HCT116 (cell line): ENCODE results near the gene CDC37L1. TPM values are rescaled to one million over a fixed set of nuclear protein-coding genes. Genes with fewer than 3 reads are reported as not detected.
A peak's percentile ranks its signal among the peaks of the same experiment; 100 is the strongest.

Source experiments
- ATAC-seq: fragments of 200-7000 bp; cut with Tn5 transposase; 2 replicates; pipeline ENCODE4 v1.9.1; 2020; ENCODE audit warnings: mild to moderate bottlenecking, moderate library complexity
- BruUV-seq: library from RNA; stranded (reverse); fragments of 400-500 nt; replicated peaks from 2 replicates; lab custom pipeline; 2021; lab: Mats Ljungman, UMichigan
- CTCF ChIA-PET: fragments of 300-600 bp; sonication (Branson Sonifier 250); formaldehyde crosslinking; loops from one replicate; lab custom pipeline; 2021; ENCODE audit warnings: antibody characterized with exemption; lab: Charles Lee
- POLR2A ChIA-PET: fragments of 300-600, 350-600 bp; sonication (Branson Sonifier 250); formaldehyde crosslinking; loops from one replicate; lab custom pipeline; 2021; ENCODE audit warnings: antibody characterized with exemption; lab: Charles Lee
- RAD21 ChIA-PET, 2 experiments: fragments of 300-600 bp; sonication (Branson Sonifier 250); formaldehyde crosslinking; loops; one replicate each; lab custom pipeline; 2023; ENCODE audit warnings: low total read pairs in 2 of 2; ENCODE audit not compliant: uncharacterized antibody in 2 of 2, unreplicated experiment in 2 of 2, low non-redundant PET in 1 of 2; lab: Charles Lee
- DNase-seq: peaks from one replicate; pipeline ENCODE4 v3.0.0-alpha.2; 2010; ENCODE audit warnings: low read depth, low spot score
- H2AFZ ChIP-seq: fragments of 200-600 bp; shearing (Covaris generic), sonication (generic); 2 replicates; pipeline ENCODE4 v1.6.1; 2017; ENCODE audit warnings: low read depth, mixed run types, mixed read lengths, antibody characterized with exemption, low read length; ENCODE audit not compliant: poor library complexity, severe bottlenecking
- H3K27ac ChIP-seq: 2 replicates; pipeline ENCODE4 v1.5.1; 2012; ENCODE audit warnings: low read depth, low read length
- H3K27me3 ChIP-seq: fragments of 200-600 bp; sonication (generic); 2 replicates; pipeline ENCODE4 v1.6.1; 2016; ENCODE audit warnings: mixed run types, low read length, mixed read lengths; ENCODE audit not compliant: insufficient read depth
- H3K36me3 ChIP-seq, 2 experiments: fragments of 200-500 bp in 1 of 2; fragments of 200-600 bp in 1 of 2; sonication (Bioruptor generic) in 1 of 2; sonication (generic) in 1 of 2; 2 replicates each; pipeline versions ENCODE4 v1.5.1 to v1.6.1; 2014 to 2016; ENCODE audit warnings: low read length in 2 of 2, inconsistent platforms in 1 of 2, mixed read lengths in 1 of 2, mixed run types in 1 of 2; ENCODE audit not compliant: insufficient read depth in 2 of 2, control insufficient read depth in 1 of 2
- H3K4me1 ChIP-seq, 2 experiments: fragments of 200-600 bp in 1 of 2; sonication (generic) in 1 of 2; 2 replicates each; pipeline versions ENCODE4 v1.5.1 to v1.6.1; 2012 to 2017; ENCODE audit warnings: low read length in 2 of 2, inconsistent platforms in 1 of 2, mild to moderate bottlenecking in 1 of 2, mixed read lengths in 1 of 2, mixed run types in 1 of 2, moderate library complexity in 1 of 2; ENCODE audit not compliant: insufficient read depth in 2 of 2, control insufficient read depth in 1 of 2
- H3K4me2 ChIP-seq: fragments of 200-600 bp; sonication (generic); 2 replicates; pipeline ENCODE4 v1.6.1; 2017; ENCODE audit warnings: mixed run types, low read length, mixed read lengths
- H3K4me3 ChIP-seq, 2 experiments: fragments of 200-600 bp in 1 of 2; sonication (generic) in 1 of 2; replicated peaks in 1 of 2; 2 replicates each; pipeline ENCODE4 v1.5.1; 2011 to 2016; ENCODE audit warnings: low read length in 2 of 2, control low read depth in 1 of 2, low read depth in 1 of 2, mild to moderate bottlenecking in 1 of 2, mixed read lengths in 1 of 2, mixed run types in 1 of 2
- H3K79me2 ChIP-seq: fragments of 200-600 bp; sonication (generic); 2 replicates; pipeline ENCODE4 v1.6.1; 2017; ENCODE audit warnings: mild to moderate bottlenecking, mixed run types, low read length, moderate library complexity, mixed read lengths; ENCODE audit not compliant: insufficient read depth
- H3K9ac ChIP-seq: fragments of 200-600 bp; sonication (generic); 2 replicates; pipeline ENCODE4 v1.6.1; 2016; ENCODE audit warnings: low read length, mixed read lengths
- H3K9me2 ChIP-seq: fragments of 200-600 bp; sonication (generic), shearing (Covaris generic); 2 replicates; pipeline ENCODE4 v1.6.1; 2017; ENCODE audit warnings: mixed run types, mild to moderate bottlenecking, moderate library complexity; ENCODE audit not compliant: insufficient read depth
- H3K9me3 ChIP-seq, 2 experiments: fragments of 200-500 bp in 1 of 2; fragments of 200-600 bp in 1 of 2; sonication (Bioruptor generic) in 1 of 2; sonication (generic) in 1 of 2; 2 replicates each; pipeline ENCODE4 v1.6.1; 2014 to 2017; ENCODE audit warnings: low read length in 2 of 2, mixed read lengths in 2 of 2, inconsistent platforms in 1 of 2, low read depth in 1 of 2, mild to moderate bottlenecking in 1 of 2, mixed run types in 1 of 2, moderate library complexity in 1 of 2; ENCODE audit not compliant: control insufficient read depth in 1 of 2, insufficient read depth in 1 of 2
- H4K20me1 ChIP-seq: fragments of 200-600 bp; sonication (generic), shearing (Covaris generic); 2 replicates; pipeline ENCODE4 v1.6.1; 2017; ENCODE audit warnings: mixed run types, mild to moderate bottlenecking, moderate library complexity; ENCODE audit not compliant: insufficient read depth
- POLR2AphosphoS5 ChIP-seq: IDR thresholded peaks from 2 replicates; pipeline ENCODE4 v1.6.1; 2011; ENCODE audit warnings: mild to moderate bottlenecking, low read depth, low read length, moderate library complexity
- SP1 ChIP-seq: IDR thresholded peaks from 2 replicates; pipeline ENCODE4 v1.6.1; 2012; ENCODE audit warnings: low read depth
- SRF ChIP-seq: IDR thresholded peaks from 2 replicates; pipeline ENCODE4 v1.6.1; 2012; ENCODE audit warnings: low read depth
- YY1 ChIP-seq: IDR thresholded peaks from 2 replicates; pipeline ENCODE4 v1.6.1; 2011; ENCODE audit warnings: low read length, low read depth, moderate library complexity, mild to moderate bottlenecking; ENCODE audit not compliant: insufficient replicate concordance; ENCODE audit errors: extremely low read depth
- intact Hi-C: fragments of 100-400 bp; cut with micrococcal nuclease; formaldehyde crosslinking; loops from 2 replicates; pipeline ENCODE4 v1.10.0; 2022
- total RNA-seq: library from RNA; stranded (reverse); gene quantifications from one replicate; pipeline ENCODE4 v1.2.1, GENCODE V29; 2021; ENCODE audit not compliant: unreplicated experiment
- TF ChIP-seq, protein P1 (sequence below), 3 experiments: fragments of 200-600 bp in 1 of 3; sonication (generic) in 1 of 3; IDR thresholded peaks in 2 of 3; conservative IDR thresholded peaks in 1 of 3; 2 replicates each; pipeline ENCODE4 v1.5.1; 2012 to 2017; ENCODE audit warnings: low read depth in 2 of 3, low read length in 2 of 3, antibody characterized with exemption in 1 of 3, borderline replicate concordance in 1 of 3, control low read depth in 1 of 3, mild to moderate bottlenecking in 1 of 3, mixed read lengths in 1 of 3, mixed run types in 1 of 3, moderate library complexity in 1 of 3; ENCODE audit not compliant: insufficient read depth in 1 of 3

CDC37L1 gene
- total RNA-seq, 1 experiment from 2014 or later, result 18.1 TPM

DNA sequence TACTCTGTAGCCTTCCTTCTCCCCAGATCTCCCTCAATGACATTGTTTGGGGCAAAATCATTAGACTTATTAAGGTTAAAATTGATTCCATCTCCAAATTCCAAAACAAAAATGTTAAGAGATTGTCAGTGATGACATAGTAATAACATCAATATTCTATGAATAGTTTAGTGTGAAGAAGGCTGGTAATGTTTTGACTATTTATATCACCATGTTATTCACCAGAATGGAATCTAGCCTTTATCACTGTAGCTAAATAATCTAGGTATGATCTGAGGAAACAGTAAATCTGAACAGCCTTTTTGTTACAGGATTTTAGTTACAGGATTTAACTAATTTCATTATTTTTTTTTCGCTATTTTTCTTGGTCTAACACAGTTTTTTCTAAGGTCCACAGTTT is 18.2 kb upstream of the CDC37L1 start:
- Histone ChIP-seq H3K9ac (no peak overlapping the region), H3K27ac (no peak overlapping the region), H3K4me3 (peak overlapping the region in 1 of 2 experiments; percentile 77; a peak in 1 of 4 replicates), H3K4me2 (peak overlapping the region; percentile 92), H3K27me3 (no peaks in the 10 kb centered on the region), H4K20me1 (no peaks in the 10 kb centered on the region), H3K9me3 (no peaks in the 10 kb centered on the region), H2AFZ (peak overlapping the region; percentile 85), H3K9me2 (no peaks in the 10 kb centered on the region), H3K79me2 (no peaks in the 10 kb centered on the region; the same call in 1 of the 2 replicates), H3K36me3 (no peaks in the 10 kb centered on the region), H3K4me1 (peaks cover 14 to 28% of the 10 kb centered on the region in 2 experiments)
- DNase-seq, result no peak
- TF ChIP-seq, protein P1, sequence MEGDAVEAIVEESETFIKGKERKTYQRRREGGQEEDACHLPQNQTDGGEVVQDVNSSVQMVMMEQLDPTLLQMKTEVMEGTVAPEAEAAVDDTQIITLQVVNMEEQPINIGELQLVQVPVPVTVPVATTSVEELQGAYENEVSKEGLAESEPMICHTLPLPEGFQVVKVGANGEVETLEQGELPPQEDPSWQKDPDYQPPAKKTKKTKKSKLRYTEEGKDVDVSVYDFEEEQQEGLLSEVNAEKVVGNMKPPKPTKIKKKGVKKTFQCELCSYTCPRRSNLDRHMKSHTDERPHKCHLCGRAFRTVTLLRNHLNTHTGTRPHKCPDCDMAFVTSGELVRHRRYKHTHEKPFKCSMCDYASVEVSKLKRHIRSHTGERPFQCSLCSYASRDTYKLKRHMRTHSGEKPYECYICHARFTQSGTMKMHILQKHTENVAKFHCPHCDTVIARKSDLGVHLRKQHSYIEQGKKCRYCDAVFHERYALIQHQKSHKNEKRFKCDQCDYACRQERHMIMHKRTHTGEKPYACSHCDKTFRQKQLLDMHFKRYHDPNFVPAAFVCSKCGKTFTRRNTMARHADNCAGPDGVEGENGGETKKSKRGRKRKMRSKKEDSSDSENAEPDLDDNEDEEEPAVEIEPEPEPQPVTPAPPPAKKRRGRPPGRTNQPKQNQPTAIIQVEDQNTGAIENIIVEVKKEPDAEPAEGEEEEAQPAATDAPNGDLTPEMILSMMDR (IDR thresholded peaks at IDR 0.05 in 2 of 3, conservative IDR thresholded peaks at IDR 0.05 in 1 of 3; ENCODE audit: borderline replicate concordance in 1 of 3, insufficient read depth in 1 of 3, low read depth in 2 of 3, low read length in 2 of 3), result no peak
- no peak for TF ChIP-seq POLR2AphosphoS5
- BruUV-seq, result no TSS peak
- no peak for ATAC-seq
- intact Hi-C loops, result loop anchor here (10.0 kb wide), 2 partner anchors 324 to 934 kb away; partner anchors contain the start of gene JAK2
- RAD21 ChIA-PET, result no interaction called here
- CTCF ChIA-PET, result interaction anchor here (1.7 kb wide), 1 partner anchor 940 kb away, joined by 3 read pairs; no protein-coding TSS in a partner anchor
- POLR2A ChIA-PET, result no interaction called here

DNA sequence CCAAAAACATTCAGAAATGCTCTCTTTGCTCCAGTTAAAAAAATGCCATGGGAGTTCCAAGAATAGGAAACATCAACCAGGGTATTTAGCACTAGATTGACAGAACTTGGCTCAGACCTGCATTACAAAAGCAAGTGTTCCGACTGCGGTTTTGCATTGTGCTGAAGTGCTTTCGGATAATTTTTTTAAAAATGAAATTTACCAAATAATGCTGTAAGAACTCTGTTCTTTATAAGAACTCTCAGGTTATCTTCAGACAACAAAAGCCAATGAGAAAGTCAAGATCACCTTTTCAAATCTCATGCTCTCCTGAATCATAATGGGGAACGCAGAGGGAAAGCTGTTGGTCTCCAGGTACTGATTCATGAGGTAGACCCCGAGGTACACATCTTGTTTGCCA is 17.8 kb upstream of the CDC37L1 start:
- H3K4me3 ChIP-seq, result peak overlapping the region; percentile 75 to 77
- peak; percentile 25 for ATAC-seq
- BruUV-seq, result no TSS peak
- H2AFZ ChIP-seq, result peak overlapping the region; percentile 85
- RAD21 ChIA-PET, result no interaction called here
- TF ChIP-seq SP1, result no peak
- no peak for TF ChIP-seq YY1
- TF ChIP-seq SRF, result no peak
- TF ChIP-seq, all 23 proteins: peak for 0
- intact Hi-C loops, result loop anchor here (10.0 kb wide), 2 partner anchors 323 to 933 kb away; partner anchors contain the start of gene JAK2
- no peak for DNase-seq
- CTCF ChIA-PET, result interaction anchor here (1.3 to 1.7 kb wide), 2 partner anchors 21 to 939 kb away, joined by 3 read pairs; no protein-coding TSS in a partner anchor
- POLR2A ChIA-PET, result no interaction called here
- H3K79me2 ChIP-seq, result no peaks in the 10 kb centered on the region; the same call in 1 of the 2 replicates
- no peaks in the 10 kb centered on the region for H3K27me3 ChIP-seq
- H3K27ac ChIP-seq, result no peak overlapping the region
- H3K9me3 ChIP-seq, result no peaks in the 10 kb centered on the region
- no peaks in the 10 kb centered on the region for H4K20me1 ChIP-seq
- H3K36me3 ChIP-seq, result no peaks in the 10 kb centered on the region
- H3K9ac ChIP-seq, result peak overlapping the region; percentile 82
- no peaks in the 10 kb centered on the region for H3K9me2 ChIP-seq
- peak overlapping the region; percentile 92 for H3K4me2 ChIP-seq
- peaks cover 14 to 28% of the 10 kb centered on the region in 2 experiments for H3K4me1 ChIP-seq
